HL-60 (cell line): ENCODE results near the gene BPHL.

Experiments used
- DNase-seq, 2 experiments: peaks; one replicate each; pipeline ENCODE4 v3.0.0-alpha.2; 2010 to 2020; ENCODE audit warnings: low read depth in 1 of 2, low spot score in 1 of 2
- H3K27ac ChIP-seq: fragments of 250-450 bp; sonication (Bioruptor Pico); replicated peaks from 2 replicates; pipeline ENCODE4 v1.5.1; 2020; ENCODE audit warnings: mild to moderate bottlenecking, moderate library complexity
- H3K27me3 ChIP-seq: fragments of 250-450 bp; sonication (Bioruptor Pico); 2 replicates; pipeline ENCODE4 v1.5.1; 2021; ENCODE audit warnings: mild to moderate bottlenecking, moderate library complexity; ENCODE audit not compliant: insufficient read depth, poor library complexity, severe bottlenecking
- H3K4me3 ChIP-seq: replicated peaks from 2 replicates; pipeline ENCODE4 v1.5.1; 2011; ENCODE audit warnings: mild to moderate bottlenecking, control low read depth, low read length; ENCODE audit not compliant: insufficient read depth
- CTCF ChIP-seq: IDR thresholded peaks from one replicate; pipeline ENCODE4 v1.5.1; 2011; ENCODE audit warnings: low read length, control low read depth, inconsistent platforms; ENCODE audit not compliant: insufficient read depth
- GABPA ChIP-seq: IDR thresholded peaks from 2 replicates; pipeline ENCODE4 v1.6.1; 2012; ENCODE audit warnings: low read depth
- POLR2AphosphoS5 ChIP-seq: IDR thresholded peaks from 2 replicates; pipeline ENCODE4 v1.6.1; 2012; ENCODE audit warnings: low read depth
- SPI1 ChIP-seq: IDR thresholded peaks from 2 replicates; pipeline ENCODE4 v1.6.1; 2012; ENCODE audit warnings: low read depth, mild to moderate bottlenecking, borderline replicate concordance
- long read RNA-seq: library from polyadenylated mRNA; unstranded; transcript quantifications from one replicate; pipeline ENCODE4 v2.0.0, GENCODE V29; 2020
- TF ChIP-seq, protein P1 (sequence below): IDR thresholded peaks from 2 replicates; pipeline ENCODE4 v1.6.1; 2012; ENCODE audit warnings: low read depth; ENCODE audit not compliant: insufficient replicate concordance

Gene BPHL
- long read RNA-seq, transcript BPHL-205 (8 exons, 1,563 nt): minor isoform, 6 of 43 reads
- long read RNA-seq, transcript BPHL-203 (7 exons, 1,928 nt): major isoform, 20 of 43 reads
- long read RNA-seq, partial matches to known transcripts: 3 of 43 reads
- long read RNA-seq, other reads (novel, unspliced or antisense): 13 of 43 reads

- TF ChIP-seq POLR2AphosphoS5: peak; percentile 57; the same call in 1 of the 2 replicates
- TF ChIP-seq, protein P1, sequence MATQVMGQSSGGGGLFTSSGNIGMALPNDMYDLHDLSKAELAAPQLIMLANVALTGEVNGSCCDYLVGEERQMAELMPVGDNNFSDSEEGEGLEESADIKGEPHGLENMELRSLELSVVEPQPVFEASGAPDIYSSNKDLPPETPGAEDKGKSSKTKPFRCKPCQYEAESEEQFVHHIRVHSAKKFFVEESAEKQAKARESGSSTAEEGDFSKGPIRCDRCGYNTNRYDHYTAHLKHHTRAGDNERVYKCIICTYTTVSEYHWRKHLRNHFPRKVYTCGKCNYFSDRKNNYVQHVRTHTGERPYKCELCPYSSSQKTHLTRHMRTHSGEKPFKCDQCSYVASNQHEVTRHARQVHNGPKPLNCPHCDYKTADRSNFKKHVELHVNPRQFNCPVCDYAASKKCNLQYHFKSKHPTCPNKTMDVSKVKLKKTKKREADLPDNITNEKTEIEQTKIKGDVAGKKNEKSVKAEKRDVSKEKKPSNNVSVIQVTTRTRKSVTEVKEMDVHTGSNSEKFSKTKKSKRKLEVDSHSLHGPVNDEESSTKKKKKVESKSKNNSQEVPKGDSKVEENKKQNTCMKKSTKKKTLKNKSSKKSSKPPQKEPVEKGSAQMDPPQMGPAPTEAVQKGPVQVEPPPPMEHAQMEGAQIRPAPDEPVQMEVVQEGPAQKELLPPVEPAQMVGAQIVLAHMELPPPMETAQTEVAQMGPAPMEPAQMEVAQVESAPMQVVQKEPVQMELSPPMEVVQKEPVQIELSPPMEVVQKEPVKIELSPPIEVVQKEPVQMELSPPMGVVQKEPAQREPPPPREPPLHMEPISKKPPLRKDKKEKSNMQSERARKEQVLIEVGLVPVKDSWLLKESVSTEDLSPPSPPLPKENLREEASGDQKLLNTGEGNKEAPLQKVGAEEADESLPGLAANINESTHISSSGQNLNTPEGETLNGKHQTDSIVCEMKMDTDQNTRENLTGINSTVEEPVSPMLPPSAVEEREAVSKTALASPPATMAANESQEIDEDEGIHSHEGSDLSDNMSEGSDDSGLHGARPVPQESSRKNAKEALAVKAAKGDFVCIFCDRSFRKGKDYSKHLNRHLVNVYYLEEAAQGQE: no peak
- Histone ChIP-seq H3K27ac (peak within 1 kb of the TSS; percentile 73), H3K27me3 (no peaks in the 10 kb centered on the region), H3K4me3 (peak within 1 kb of the TSS; percentile 80)
- peak; percentile 87 to 95 for DNase-seq
These were observed at the start of gene BPHL for GRCh38 chr6:3118353-3119039. BPHL (plus strand) TSS chr6:3118711; CDS start chr6:3118741, 30 bp downstream.

DNA sequence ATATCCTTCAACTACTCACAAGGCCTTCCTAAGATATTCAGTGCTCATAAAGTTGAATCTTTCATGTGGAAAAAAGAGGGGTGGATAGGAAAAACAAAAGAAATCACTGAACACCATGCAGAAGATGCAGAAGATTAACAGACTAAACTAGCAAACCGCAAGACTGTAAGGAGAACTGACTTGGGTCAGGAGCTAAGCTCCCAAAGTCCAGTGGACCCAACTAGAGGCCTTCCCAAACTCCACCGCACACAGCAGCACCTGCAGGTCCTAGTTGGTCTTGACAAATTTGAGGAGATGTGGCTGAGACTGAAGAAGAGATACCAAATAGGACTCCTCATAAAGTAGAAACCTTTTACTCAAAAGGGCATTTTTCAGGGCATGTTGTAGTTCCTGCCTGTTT is 46.9 kb upstream of the BPHL start:
- Histone ChIP-seq H3K4me3 (no peak overlapping the region), H3K27ac (no peak overlapping the region), H3K27me3 (no peaks in the 10 kb centered on the region)
- no peak for TF ChIP-seq SPI1
- DNase-seq: no peak

GRCh38 chr6:3072798-3073197 is 45.7 kb upstream of the BPHL start:
- DNase-seq: no peak
- Histone ChIP-seq H3K27me3 (no peaks in the 10 kb centered on the region), H3K27ac (no peak overlapping the region), H3K4me3 (no peak overlapping the region)
- TF ChIP-seq SPI1 (no peak), CTCF (no peak), POLR2AphosphoS5 (no peak)
- TF ChIP-seq, protein P1: no peak

GRCh38 chr6:3073382-3073781 is 45.1 kb upstream of the BPHL start:
- DNase-seq: no peak
- TF ChIP-seq POLR2AphosphoS5 (no peak), SPI1 (no peak), GABPA (no peak), CTCF (no peak)
- TF ChIP-seq, protein P1: no peak
- no peak overlapping the region for H3K27ac ChIP-seq

More at GRCh38 chr6:3073382-3073781, 45.1 kb upstream of the BPHL start:
- Histone ChIP-seq H3K27me3 (no peaks in the 10 kb centered on the region), H3K4me3 (no peak overlapping the region)
